Measurements from ENCODE around the gene CTDSPL.

The CTDSPL gene

DNA sequence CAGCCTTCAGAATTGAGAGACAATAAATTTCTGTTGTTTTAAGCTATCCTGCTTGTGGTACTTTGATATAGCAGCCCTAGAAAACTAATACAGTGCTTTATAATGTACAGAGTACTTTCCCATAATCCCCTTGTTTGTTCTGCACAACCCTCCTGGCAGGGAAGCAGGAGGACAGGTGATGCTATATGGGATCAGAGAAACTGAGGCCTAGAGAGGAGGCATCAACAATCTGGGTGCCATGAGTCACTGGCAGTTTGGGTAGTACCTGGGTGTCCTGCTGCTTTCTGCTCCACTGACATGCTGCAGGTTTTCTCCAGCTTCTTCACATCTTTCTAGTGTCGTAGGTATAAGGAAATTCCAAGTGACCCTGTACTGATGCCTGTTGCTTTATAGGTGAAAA is 55.0 kb downstream of the CTDSPL start:
- no peak for DNase-seq (ENCODE audit: low read depth)

DNA sequence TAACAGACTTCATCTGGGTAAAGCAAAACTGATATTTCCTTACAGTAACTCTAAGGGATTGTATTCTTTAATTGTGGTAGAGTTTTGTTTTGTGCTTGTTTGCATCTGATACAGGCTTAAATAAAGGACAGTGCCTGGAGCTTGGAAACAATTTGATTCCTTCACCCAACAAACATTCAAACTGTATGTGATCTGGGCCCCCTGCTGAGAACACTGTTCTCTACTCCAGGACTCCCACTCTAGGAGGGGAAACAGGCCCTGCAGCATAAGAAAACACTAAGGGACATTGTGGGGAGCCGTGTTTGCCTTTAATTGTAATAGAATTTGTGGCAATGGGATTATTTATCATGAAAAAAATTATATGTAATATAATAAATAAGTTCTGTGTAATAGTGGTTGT is 56.9 kb downstream of the CTDSPL start:
- no peak for DNase-seq (ENCODE audit: low read depth)

DNA sequence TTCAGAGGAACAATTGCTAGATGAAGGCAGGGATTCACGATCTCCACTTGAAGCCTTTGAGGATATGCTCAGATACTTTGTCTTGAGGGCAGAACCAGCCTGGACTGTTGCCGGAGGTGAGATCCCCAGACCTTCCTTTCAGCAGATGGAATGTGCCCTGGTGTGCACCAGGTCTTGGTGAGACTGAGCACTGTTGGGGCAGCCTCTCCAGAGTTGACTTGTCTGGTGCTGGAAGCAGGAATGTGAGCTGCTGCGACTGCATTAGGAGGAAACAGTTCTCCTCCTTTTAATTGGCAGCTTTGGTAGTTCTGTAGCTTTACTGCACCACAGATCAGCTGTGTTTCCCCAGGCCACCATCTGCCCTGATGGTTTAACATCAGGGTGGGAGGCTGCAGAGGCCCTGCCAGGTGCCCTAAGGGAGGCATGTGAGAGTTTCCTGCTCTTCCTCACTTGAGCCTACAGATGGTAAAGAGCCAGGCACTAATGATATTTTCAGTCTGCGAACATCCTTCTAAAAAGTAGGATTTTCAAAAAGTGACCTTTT is 58.5 kb downstream of the CTDSPL start:
- DNase-seq (ENCODE audit: low read depth), result no peak

- no peak for DNase-seq (ENCODE audit: low read depth)
These were observed 59.3 kb downstream of the CTDSPL start for GRCh38 chr3:37921025-37921424.

DNA sequence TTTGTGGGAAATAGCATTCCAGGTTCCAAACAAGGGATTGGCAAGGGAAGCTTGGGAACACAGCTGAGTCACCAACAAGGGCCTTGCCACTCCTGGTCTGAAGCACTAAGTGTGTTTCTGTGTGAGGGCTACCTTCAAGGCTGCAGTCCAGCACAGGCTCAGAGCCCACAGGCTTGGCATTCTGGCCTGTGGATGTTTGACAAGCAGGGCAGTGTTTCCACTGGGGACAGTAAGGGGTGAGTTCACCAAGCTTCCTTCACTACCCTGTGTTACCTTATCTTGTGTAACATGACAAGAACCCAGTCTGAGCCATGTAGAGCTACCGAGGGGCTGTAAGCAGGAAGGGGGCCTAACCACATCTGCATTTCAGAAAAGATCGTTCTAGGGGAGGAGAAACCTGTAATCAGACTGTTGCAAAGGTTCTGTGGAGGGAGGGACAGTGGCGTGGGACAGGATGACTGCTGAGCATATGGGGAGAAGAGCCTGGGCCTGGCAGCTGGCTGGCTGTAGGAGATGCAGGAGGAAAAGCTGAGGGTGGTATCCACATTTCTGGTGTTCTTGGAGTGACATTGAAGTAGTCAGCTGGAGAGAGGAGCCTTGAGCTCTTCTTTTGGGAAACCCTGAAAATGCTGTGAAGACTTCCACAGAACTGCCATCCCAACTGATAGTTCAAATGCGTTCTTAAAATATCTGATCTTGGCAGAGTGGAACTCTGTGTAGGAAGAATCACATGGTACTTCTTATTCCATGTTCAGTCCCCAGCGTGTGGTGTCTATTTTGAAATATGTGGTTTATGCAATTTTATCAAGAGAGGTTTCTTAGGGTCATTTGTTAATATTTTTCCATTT is 61.3 kb downstream of the CTDSPL start:
- DNase-seq (ENCODE audit: low read depth), result no peak

- DNase-seq (ENCODE audit: low read depth), result no peak
These were observed 61.9 kb downstream of the CTDSPL start for GRCh38 chr3:37923569-37924040.

- no peak for DNase-seq (ENCODE audit: low read depth)
These were observed 62.8 kb downstream of the CTDSPL start for GRCh38 chr3:37924453-37924852.

GRCh38 chr3:37925157-37925556 is 63.5 kb downstream of the CTDSPL start:
- DNase-seq (ENCODE audit: low read depth), result no peak

GRCh38 chr3:37926611-37927010 is 64.9 kb downstream of the CTDSPL start:
- no peak for DNase-seq (ENCODE audit: low read depth)

- no peak for DNase-seq (ENCODE audit: low read depth)
These were observed 68.8 kb downstream of the CTDSPL start for GRCh38 chr3:37930495-37930894.

DNA sequence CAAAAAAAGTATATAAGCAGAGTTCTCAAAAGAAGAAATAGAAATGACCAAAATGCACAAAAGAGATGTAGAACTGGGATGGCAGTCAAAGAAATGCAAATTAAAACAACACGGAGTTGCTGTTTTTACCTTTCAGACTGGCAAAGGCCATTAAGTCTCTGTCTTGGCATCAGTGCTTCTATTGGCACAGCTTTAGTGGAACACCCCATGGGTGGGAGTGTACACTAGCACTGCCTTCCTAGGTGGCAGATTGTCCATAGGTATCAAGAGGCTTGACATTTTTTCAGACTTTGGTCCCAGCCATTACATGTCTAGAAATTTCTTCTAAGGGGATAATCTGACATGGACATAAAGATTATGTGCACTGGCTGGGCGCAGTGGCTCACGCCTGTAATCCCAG is 70.8 kb downstream of the CTDSPL start:
- DNase-seq (ENCODE audit: low read depth), result no peak

- DNase-seq (ENCODE audit: low read depth), result no peak
These were observed 73.1 kb downstream of the CTDSPL start for GRCh38 chr3:37934631-37935289.

DNA sequence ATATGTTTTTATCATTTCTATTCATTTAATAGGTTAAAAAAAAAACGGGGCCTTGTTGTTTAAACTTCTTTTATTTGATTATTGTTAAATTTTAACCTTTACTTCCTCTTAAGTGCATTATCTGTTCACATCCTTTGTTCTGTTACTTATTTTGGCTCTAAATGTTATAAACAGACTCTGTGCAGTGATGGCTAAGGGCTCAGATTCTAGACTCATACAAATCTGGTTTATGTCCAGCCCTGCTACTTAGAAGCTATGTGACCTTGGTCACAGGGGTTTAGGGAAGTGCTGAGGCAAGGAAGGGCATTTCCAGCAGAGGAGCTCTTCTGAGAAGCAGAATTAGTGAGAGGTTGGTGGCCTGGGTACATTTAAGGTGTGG is 73.6 kb downstream of the CTDSPL start:
- no peak for DNase-seq (ENCODE audit: low read depth)

GRCh38 chr3:37935756-37936666 is 74.3 kb downstream of the CTDSPL start:
- DNase-seq (ENCODE audit: low read depth), result no peak

DNA sequence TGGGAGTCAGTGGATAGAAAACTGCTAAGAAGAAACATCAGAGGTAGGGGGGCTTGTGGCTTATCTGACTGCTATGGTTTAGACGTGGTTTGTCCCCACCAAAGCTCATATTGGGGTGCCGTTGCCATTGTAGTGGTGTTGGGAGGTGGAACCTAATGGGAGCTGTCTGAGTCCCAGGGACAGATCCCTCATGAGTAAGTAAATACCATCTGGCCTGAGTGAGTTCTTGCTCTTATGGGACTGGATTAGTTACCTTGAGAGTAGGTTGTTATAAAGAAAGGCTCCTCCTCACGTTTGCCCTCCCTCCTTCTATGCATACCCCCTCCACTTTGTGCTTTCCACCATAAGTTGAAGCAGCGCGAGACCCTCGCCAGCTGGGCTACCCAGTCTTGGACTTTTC is 75.5 kb downstream of the CTDSPL start:
- DNase-seq (ENCODE audit: low read depth), result no peak

DNA sequence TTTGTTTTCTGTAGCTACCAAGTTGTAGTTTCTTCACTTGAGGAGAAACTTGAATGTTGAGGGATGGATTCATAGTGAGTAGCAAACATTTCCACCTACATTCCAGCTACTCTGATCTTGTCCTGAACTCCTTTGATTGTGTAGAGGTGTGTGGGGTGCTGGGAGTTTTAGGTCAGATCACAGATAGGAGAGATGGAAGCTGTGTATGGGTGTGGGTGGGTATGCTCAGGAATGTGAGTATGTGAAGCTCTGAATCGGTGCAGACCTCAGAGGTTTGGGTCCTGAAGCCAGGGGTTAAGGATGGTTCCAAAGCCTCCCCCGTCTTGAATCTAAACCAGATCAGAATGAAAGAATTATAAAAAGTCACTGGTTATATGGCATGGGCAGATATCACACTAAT is 76.3 kb downstream of the CTDSPL start:
- DNase-seq (ENCODE audit: low read depth), result no peak

DNA sequence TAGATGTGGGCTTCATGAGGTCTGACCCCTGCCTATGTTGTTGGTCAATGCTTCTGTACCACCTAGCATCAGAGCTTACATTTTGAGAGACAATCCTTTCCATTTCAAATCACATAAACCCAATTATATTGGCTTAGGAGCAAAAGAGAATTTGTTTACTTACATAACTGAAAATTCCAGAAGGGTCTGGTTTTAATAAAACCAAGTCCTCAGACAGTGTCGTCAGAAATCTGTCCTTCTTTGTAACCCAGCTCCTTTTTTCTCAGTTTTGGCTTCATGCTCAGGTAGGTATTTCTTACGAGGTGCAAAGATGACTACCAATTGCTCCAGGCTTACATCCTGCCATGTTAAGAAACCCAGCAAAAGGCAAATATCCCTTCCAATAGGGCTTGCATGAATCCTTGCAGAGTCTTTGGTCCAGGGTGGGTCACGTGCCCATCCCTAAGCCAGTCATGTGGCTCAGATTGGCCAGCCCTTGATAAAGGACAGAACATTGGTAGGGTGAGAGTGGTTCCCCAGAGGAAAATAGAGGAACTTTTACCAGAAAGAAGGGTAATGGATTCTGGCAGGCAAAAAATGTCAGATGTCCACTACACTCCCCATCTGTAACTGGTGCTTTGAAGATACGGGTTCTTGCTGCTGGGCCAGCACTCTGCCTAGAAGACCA is 78.7 kb downstream of the CTDSPL start:
- no peak for DNase-seq (ENCODE audit: low read depth)

GRCh38 chr3:37941608-37942508 is 80.2 kb downstream of the CTDSPL start:
- DNase-seq (ENCODE audit: low read depth), result no peak

- DNase-seq (ENCODE audit: low read depth), result no peak
These were observed 81.0 kb downstream of the CTDSPL start for GRCh38 chr3:37942646-37943045.

GRCh38 chr3:37943126-37943525 is 81.4 kb downstream of the CTDSPL start:
- no peak for DNase-seq (ENCODE audit: low read depth)
